GM12878 (cell line): Measurements from ENCODE around the gene SSBP3. TPM values are rescaled to one million over a fixed set of nuclear protein-coding genes. Genes with fewer than 3 reads are reported as not detected.

ENCODE experiments used
- ATAC-seq: fragments of 200-7000 bp; cut with Tn5 transposase; 3 replicates; pipeline ENCODE4 v1.9.1; 2020; ENCODE audit warnings: mild to moderate bottlenecking, moderate library complexity
- BruUV-seq: library from RNA; stranded (reverse); fragments of 400-500 nt; replicated peaks from 2 replicates; lab custom pipeline; 2021; lab: Mats Ljungman, UMichigan
- CTCF ChIA-PET: fragments of 300-600 bp; sonication (Branson Sonifier 250); formaldehyde crosslinking; extraction: SDS; loops from one replicate; lab custom pipeline; 2021; ENCODE audit warnings: inconsistent platforms; lab: Yijun Ruan, JAX
- POLR2A ChIA-PET: fragments of 350-600 bp; formaldehyde crosslinking; extraction: SDS; loops from one replicate; lab custom pipeline; 2021; ENCODE audit warnings: inconsistent platforms; lab: Charles Lee
- RAD21 ChIA-PET: fragments of 300-600 bp; sonication (Branson Sonifier 250); formaldehyde crosslinking; loops from one replicate; lab custom pipeline; 2023; ENCODE audit warnings: antibody characterized with exemption; ENCODE audit not compliant: unreplicated experiment; lab: Charles Lee
- SMC1A ChIA-PET: fragments of 300-600 bp; sonication (Branson Sonifier 250); formaldehyde crosslinking; loops from one replicate; lab custom pipeline; 2023; ENCODE audit not compliant: unreplicated experiment, uncharacterized antibody; lab: Charles Lee
- DNase-seq: peaks from one replicate; pipeline ENCODE4 v3.0.0-alpha.2; 2011; ENCODE audit warnings: low read depth, low spot score
- FAIRE-seq: peaks from 3 replicates; lab custom pipeline; 2011; peaks lifted over from hg19 to GRCh38; lab: Jason Lieb, UNC
- H2AFZ ChIP-seq: 2 replicates; pipeline ENCODE4 v1.6.0; 2011; ENCODE audit warnings: low read depth, low read length, control low read depth; ENCODE audit not compliant: control insufficient read depth
- H3K27ac ChIP-seq: 2 replicates; pipeline ENCODE4 v1.5.1; 2011; ENCODE audit warnings: control low read depth; ENCODE audit not compliant: control insufficient read depth, insufficient read depth
- H3K27me3 ChIP-seq, 2 experiments: replicated peaks in 1 of 2; 2 replicates each; pipeline versions ENCODE4 v1.6.0 to v1.6.1; 2011; ENCODE audit warnings: low read length in 1 of 2; ENCODE audit not compliant: control insufficient read depth in 2 of 2, insufficient read depth in 2 of 2
- H3K36me3 ChIP-seq, 2 experiments: 2 replicates each; pipeline ENCODE4 v1.5.1; 2011; ENCODE audit warnings: low read length in 1 of 2; ENCODE audit not compliant: control insufficient read depth in 2 of 2, insufficient read depth in 2 of 2
- H3K4me1 ChIP-seq: 2 replicates; pipeline ENCODE4 v1.6.1; 2011; ENCODE audit warnings: mild to moderate bottlenecking, low read length, moderate library complexity, mixed read lengths; ENCODE audit not compliant: control insufficient read depth, insufficient read depth
- H3K4me2 ChIP-seq: 2 replicates; pipeline ENCODE4 v1.6.0; 2011; ENCODE audit warnings: control low read depth; ENCODE audit not compliant: control insufficient read depth, insufficient read depth
- H3K4me3 ChIP-seq: fragments of 200-600 bp; sonication (generic); 2 replicates; pipeline ENCODE4 v1.5.1; 2016
- H3K79me2 ChIP-seq: 2 replicates; pipeline ENCODE4 v1.6.0; 2011; ENCODE audit warnings: low read length; ENCODE audit not compliant: control insufficient read depth, insufficient read depth
- H3K9ac ChIP-seq: 2 replicates; pipeline ENCODE4 v1.8.0; 2011; ENCODE audit warnings: low read length, control low read depth, mixed read lengths; ENCODE audit not compliant: control insufficient read depth, insufficient read depth
- H3K9me3 ChIP-seq: replicated peaks from 3 replicates; pipeline ENCODE4 v1.5.1; 2011; ENCODE audit warnings: mild to moderate bottlenecking, low read length; ENCODE audit not compliant: control insufficient read depth, insufficient read depth
- H4K20me1 ChIP-seq: 2 replicates; pipeline ENCODE4 v1.6.0; 2011; ENCODE audit not compliant: control insufficient read depth, insufficient read depth
- CHD2 ChIP-seq: IDR thresholded peaks from 2 replicates; pipeline ENCODE4 v1.6.1; 2011; ENCODE audit warnings: low read depth, low read length, improper control_type of control experiment, borderline replicate concordance
- EZH2 ChIP-seq: IDR thresholded peaks from 2 replicates; pipeline ENCODE4 v1.6.1; 2012; ENCODE audit warnings: low read depth, mild to moderate bottlenecking, control low read depth, inconsistent platforms, low read length, borderline replicate concordance; ENCODE audit not compliant: control insufficient read depth
- HDAC6 ChIP-seq: fragments of 200-600 bp; sonication (generic); IDR thresholded peaks from one replicate; pipeline ENCODE4 v1.8.0; 2017; ENCODE audit warnings: antibody characterized with exemption; ENCODE audit not compliant: unreplicated experiment
- MXI1 ChIP-seq: fragments of 150-350 bp; IDR thresholded peaks from 2 replicates; pipeline ENCODE4 v1.6.1; 2011; ENCODE audit warnings: low read depth, mild to moderate bottlenecking, inconsistent platforms, low read length, improper control_type of control experiment
- PML ChIP-seq: IDR thresholded peaks from 2 replicates; pipeline ENCODE4 v1.6.1; 2012; ENCODE audit warnings: low read length, inconsistent platforms
- SPI1 ChIP-seq: IDR thresholded peaks from 2 replicates; pipeline ENCODE4 v1.6.1; 2011; ENCODE audit warnings: low read depth, mild to moderate bottlenecking, low read length, moderate library complexity, borderline replicate concordance; ENCODE audit not compliant: insufficient read depth
- SUPT20H ChIP-seq: IDR thresholded peaks from 2 replicates; pipeline ENCODE4 v1.6.1; 2011; ENCODE audit warnings: low read depth, mild to moderate bottlenecking, low read length, moderate library complexity, borderline replicate concordance; ENCODE audit not compliant: control insufficient read depth
- TAF1 ChIP-seq: IDR thresholded peaks from 2 replicates; pipeline ENCODE4 v1.6.1; 2011; ENCODE audit warnings: mild to moderate bottlenecking, low read depth, low read length, borderline replicate concordance
- ZNF217 ChIP-seq: fragments of 450-650 bp; IDR thresholded peaks from 2 replicates; pipeline ENCODE4 v1.6.1; 2017; ENCODE audit warnings: antibody characterized with exemption, mild to moderate bottlenecking
- WGBS: methylation state at CpG from one replicate; pipeline ENCODE4 v1.1.6; 2016; ENCODE audit warnings: low lambda C conversion rate; ENCODE audit not compliant: insufficient replicate concordance, insufficient coverage; ENCODE audit errors: missing lambda C conversion rate; 5-methylcytosine and 5-hydroxymethylcytosine counted together
- in situ Hi-C: fragments of 300-500 bp; cut with MboI; formaldehyde crosslinking; loops from 9 replicates; pipeline ENCODE4 v1.14.3; 2018; ENCODE audit warnings: mixed read lengths
- intact Hi-C: fragments of 100-400 bp; cut with micrococcal nuclease; formaldehyde crosslinking; loops from one replicate; pipeline ENCODE4 v1.14.2; 2022; ENCODE audit not compliant: unreplicated experiment
- polyA plus RNA-seq, 11 experiments: library from polyadenylated mRNA; depleted of rRNA in 4 of 11; unstranded in 6 of 11; stranded (reverse) in 5 of 11; fragments of >200 nt; fragmentation: Nextera tagmentation in 4 of 11; fragmentation: Illumina TruSeq in 1 of 11; extraction: Ambion mirVana in 4 of 11; extraction: Trizol in 1 of 11; gene quantifications; 1 replicate in 1 of 11; 2 replicates in 10 of 11; pipeline versions ENCODE4 v1.2.1 to v1.2.3, GENCODE V29; 2011 to 2016; ENCODE audit warnings: inconsistent platforms in 2 of 11, missing spikeins in 2 of 11, low read depth in 1 of 11
- total RNA-seq, 4 experiments: library from RNA; depleted of rRNA in 3 of 4; stranded (reverse); fragments of >200 nt in 3 of 4; fragmentation: Illumina TruSeq in 1 of 4; extraction: Trizol in 1 of 4; gene quantifications; 2 replicates each; pipeline versions ENCODE4 v1.2.1 to v1.2.3, GENCODE V29; 2013 to 2021
- TF ChIP-seq, protein P1 (sequence below): fragments of 450-650 bp; formaldehyde crosslinking; IDR thresholded peaks from 2 replicates; pipeline ENCODE4 v1.4.0; 2020; ENCODE audit warnings: mild to moderate bottlenecking, moderate library complexity
- TF ChIP-seq, protein P2 (sequence below): IDR thresholded peaks from 2 replicates; pipeline ENCODE4 v1.6.1; 2012; ENCODE audit warnings: low read depth, low read length, improper control_type of control experiment
- TF ChIP-seq, protein P3 (sequence below): fragments of 150-350 bp; IDR thresholded peaks from 2 replicates; pipeline ENCODE4 v1.6.1; 2016; ENCODE audit warnings: low read depth, low read length
- TF ChIP-seq, protein P4 (sequence below): IDR thresholded peaks from 2 replicates; pipeline ENCODE4 v1.6.1; 2011; ENCODE audit warnings: low read depth, low read length, improper control_type of control experiment, borderline replicate concordance

SSBP3 gene
- total and polyA plus RNA-seq, 10 of the 15 experiments (the other 5 are each of a cell fraction or from before 2014, with no cell fraction given), result 4.1 to 51.7 (median 17.1) TPM

DNA sequence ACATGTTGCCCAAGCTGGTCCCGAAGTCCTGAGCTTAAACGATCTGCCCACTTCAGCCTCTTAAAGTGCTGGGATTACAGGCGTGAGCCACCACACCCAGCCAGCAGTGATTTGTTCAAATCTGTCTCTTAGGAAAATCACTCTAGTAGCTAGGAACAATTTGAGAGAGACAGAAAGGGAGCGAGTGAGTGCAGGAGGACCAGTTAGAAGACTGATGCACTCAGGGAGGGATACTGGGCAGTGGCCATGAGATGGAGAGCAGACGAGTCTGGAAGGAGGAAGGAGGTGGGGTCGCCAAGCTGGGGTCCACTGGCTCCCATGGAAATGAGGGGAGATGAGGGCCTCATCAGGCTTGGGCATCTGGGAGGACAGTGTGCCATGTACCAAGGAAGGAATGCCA, 23.6 kb upstream of the SSBP3 start:
- no peak overlapping the region for H3K4me3 ChIP-seq
- intact Hi-C loops (no loop called here), in situ Hi-C loops (no loop called here)
- no peak overlapping the region for H2AFZ ChIP-seq
- no peak overlapping the region for H3K27ac ChIP-seq
- no peaks in the 10 kb centered on the region for H3K36me3 ChIP-seq
- 13% methylated on average over 6 of the region's 6 CpGs for WGBS
- H3K79me2 ChIP-seq, result no peaks in the 10 kb centered on the region
- H3K27me3 ChIP-seq, result no peaks in the 10 kb centered on the region
- H4K20me1 ChIP-seq, result no peaks in the 10 kb centered on the region
- H3K9ac ChIP-seq, result no peak overlapping the region
- DNase-seq (no peak), FAIRE-seq (no peak), ATAC-seq (no peak)
- SMC1A ChIA-PET, result interaction anchor here (0.7 kb wide), 1 partner anchor 50 kb away, joined by 3 read pairs; no protein-coding TSS in a partner anchor
- H3K9me3 ChIP-seq, result no peaks in the 10 kb centered on the region
- H3K4me2 ChIP-seq, result no peak overlapping the region
- no peaks in the 10 kb centered on the region for H3K4me1 ChIP-seq
- RAD21 ChIA-PET, result interaction anchor here (0.6 to 0.9 kb wide), 2 partner anchors 25 to 241 kb away, joined by 3 read pairs; no protein-coding TSS in a partner anchor
- no TSS peak for BruUV-seq
- POLR2A ChIA-PET, result no interaction called here
- CTCF ChIA-PET, result no interaction called here
- TF ChIP-seq EZH2 (no peak), SUPT20H (no peak), ZNF217 (no peak), PML (no peak), HDAC6 (no peak), SPI1 (no peak), TAF1 (no peak), CHD2 (no peak), MXI1 (no peak)
- TF ChIP-seq, protein P1, sequence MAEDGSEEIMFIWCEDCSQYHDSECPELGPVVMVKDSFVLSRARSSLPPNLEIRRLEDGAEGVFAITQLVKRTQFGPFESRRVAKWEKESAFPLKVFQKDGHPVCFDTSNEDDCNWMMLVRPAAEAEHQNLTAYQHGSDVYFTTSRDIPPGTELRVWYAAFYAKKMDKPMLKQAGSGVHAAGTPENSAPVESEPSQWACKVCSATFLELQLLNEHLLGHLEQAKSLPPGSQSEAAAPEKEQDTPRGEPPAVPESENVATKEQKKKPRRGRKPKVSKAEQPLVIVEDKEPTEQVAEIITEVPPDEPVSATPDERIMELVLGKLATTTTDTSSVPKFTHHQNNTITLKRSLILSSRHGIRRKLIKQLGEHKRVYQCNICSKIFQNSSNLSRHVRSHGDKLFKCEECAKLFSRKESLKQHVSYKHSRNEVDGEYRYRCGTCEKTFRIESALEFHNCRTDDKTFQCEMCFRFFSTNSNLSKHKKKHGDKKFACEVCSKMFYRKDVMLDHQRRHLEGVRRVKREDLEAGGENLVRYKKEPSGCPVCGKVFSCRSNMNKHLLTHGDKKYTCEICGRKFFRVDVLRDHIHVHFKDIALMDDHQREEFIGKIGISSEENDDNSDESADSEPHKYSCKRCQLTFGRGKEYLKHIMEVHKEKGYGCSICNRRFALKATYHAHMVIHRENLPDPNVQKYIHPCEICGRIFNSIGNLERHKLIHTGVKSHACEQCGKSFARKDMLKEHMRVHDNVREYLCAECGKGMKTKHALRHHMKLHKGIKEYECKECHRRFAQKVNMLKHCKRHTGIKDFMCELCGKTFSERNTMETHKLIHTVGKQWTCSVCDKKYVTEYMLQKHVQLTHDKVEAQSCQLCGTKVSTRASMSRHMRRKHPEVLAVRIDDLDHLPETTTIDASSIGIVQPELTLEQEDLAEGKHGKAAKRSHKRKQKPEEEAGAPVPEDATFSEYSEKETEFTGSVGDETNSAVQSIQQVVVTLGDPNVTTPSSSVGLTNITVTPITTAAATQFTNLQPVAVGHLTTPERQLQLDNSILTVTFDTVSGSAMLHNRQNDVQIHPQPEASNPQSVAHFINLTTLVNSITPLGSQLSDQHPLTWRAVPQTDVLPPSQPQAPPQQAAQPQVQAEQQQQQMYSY (CRISPR knock-in tag), result no peak
- TF ChIP-seq, protein P2, sequence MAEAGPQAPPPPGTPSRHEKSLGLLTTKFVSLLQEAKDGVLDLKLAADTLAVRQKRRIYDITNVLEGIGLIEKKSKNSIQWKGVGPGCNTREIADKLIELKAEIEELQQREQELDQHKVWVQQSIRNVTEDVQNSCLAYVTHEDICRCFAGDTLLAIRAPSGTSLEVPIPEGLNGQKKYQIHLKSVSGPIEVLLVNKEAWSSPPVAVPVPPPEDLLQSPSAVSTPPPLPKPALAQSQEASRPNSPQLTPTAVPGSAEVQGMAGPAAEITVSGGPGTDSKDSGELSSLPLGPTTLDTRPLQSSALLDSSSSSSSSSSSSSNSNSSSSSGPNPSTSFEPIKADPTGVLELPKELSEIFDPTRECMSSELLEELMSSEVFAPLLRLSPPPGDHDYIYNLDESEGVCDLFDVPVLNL, result no peak
- TF ChIP-seq, protein P3, sequence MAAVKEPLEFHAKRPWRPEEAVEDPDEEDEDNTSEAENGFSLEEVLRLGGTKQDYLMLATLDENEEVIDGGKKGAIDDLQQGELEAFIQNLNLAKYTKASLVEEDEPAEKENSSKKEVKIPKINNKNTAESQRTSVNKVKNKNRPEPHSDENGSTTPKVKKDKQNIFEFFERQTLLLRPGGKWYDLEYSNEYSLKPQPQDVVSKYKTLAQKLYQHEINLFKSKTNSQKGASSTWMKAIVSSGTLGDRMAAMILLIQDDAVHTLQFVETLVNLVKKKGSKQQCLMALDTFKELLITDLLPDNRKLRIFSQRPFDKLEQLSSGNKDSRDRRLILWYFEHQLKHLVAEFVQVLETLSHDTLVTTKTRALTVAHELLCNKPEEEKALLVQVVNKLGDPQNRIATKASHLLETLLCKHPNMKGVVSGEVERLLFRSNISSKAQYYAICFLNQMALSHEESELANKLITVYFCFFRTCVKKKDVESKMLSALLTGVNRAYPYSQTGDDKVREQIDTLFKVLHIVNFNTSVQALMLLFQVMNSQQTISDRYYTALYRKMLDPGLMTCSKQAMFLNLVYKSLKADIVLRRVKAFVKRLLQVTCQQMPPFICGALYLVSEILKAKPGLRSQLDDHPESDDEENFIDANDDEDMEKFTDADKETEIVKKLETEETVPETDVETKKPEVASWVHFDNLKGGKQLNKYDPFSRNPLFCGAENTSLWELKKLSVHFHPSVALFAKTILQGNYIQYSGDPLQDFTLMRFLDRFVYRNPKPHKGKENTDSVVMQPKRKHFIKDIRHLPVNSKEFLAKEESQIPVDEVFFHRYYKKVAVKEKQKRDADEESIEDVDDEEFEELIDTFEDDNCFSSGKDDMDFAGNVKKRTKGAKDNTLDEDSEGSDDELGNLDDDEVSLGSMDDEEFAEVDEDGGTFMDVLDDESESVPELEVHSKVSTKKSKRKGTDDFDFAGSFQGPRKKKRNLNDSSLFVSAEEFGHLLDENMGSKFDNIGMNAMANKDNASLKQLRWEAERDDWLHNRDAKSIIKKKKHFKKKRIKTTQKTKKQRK, result no peak
- TF ChIP-seq, protein P4, sequence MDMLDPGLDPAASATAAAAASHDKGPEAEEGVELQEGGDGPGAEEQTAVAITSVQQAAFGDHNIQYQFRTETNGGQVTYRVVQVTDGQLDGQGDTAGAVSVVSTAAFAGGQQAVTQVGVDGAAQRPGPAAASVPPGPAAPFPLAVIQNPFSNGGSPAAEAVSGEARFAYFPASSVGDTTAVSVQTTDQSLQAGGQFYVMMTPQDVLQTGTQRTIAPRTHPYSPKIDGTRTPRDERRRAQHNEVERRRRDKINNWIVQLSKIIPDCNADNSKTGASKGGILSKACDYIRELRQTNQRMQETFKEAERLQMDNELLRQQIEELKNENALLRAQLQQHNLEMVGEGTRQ, result no peak
